GM23338 (cell line): Measurements from ENCODE around the gene MARCHF3. TPM values are rescaled to one million over a fixed set of nuclear protein-coding genes. Genes with fewer than 3 reads are reported as not detected.
A peak's percentile ranks its signal among the peaks of the same experiment; 100 is the strongest.

ENCODE experiments used
- ATAC-seq: fragments of 200-7000 bp; cut with Tn5 transposase; 3 replicates; pipeline ENCODE4 v1.9.1; 2020
- DNase-seq: peaks from one replicate; pipeline ENCODE4 v3.0.0-alpha.2; 2015; ENCODE audit warnings: low spot score
- H2AFZ ChIP-seq: fragments of 200-600 bp; sonication (generic); 2 replicates; pipeline ENCODE4 v1.8.0; 2016; ENCODE audit warnings: antibody characterized with exemption, mild to moderate bottlenecking, moderate library complexity
- H3F3A ChIP-seq: fragments of 200-600 bp; sonication (generic); replicated peaks from 2 replicates; pipeline ENCODE4 v1.8.0; 2017; ENCODE audit warnings: antibody characterized with exemption, mixed run types, low read depth
- H3K27ac ChIP-seq: fragments of 200-600 bp; sonication (generic); 2 replicates; pipeline ENCODE4 v1.6.1; 2016; ENCODE audit warnings: low read depth
- H3K27me3 ChIP-seq: fragments of 200-600 bp; sonication (generic); 2 replicates; pipeline ENCODE4 v1.8.0; 2016; ENCODE audit warnings: mild to moderate bottlenecking, mixed run types, moderate library complexity; ENCODE audit not compliant: insufficient read depth
- H3K36me3 ChIP-seq: fragments of 200-600 bp; sonication (generic); 2 replicates; pipeline ENCODE4 v1.8.0; 2016; ENCODE audit warnings: mild to moderate bottlenecking; ENCODE audit not compliant: insufficient read depth
- H3K4me1 ChIP-seq: fragments of 200-600 bp; sonication (generic); 2 replicates; pipeline ENCODE4 v1.8.0; 2016; ENCODE audit warnings: mild to moderate bottlenecking, moderate library complexity; ENCODE audit not compliant: insufficient read depth
- H3K4me2 ChIP-seq: fragments of 200-600 bp; sonication (generic); 2 replicates; pipeline ENCODE4 v1.7.1; 2017; ENCODE audit warnings: mixed run types
- H3K4me3 ChIP-seq: fragments of 200-600 bp; sonication (generic); 2 replicates; pipeline ENCODE4 v1.6.1; 2016; ENCODE audit warnings: mixed run types
- H3K79me2 ChIP-seq: fragments of 200-600 bp; sonication (generic); replicated peaks from 2 replicates; pipeline ENCODE4 v1.8.0; 2017; ENCODE audit warnings: mild to moderate bottlenecking; ENCODE audit not compliant: insufficient read depth
- H3K9me2 ChIP-seq: fragments of 200-600 bp; sonication (generic); 2 replicates; pipeline ENCODE4 v1.8.0; 2017; ENCODE audit not compliant: insufficient read depth
- H4K20me1 ChIP-seq: fragments of 200-600 bp; sonication (generic); replicated peaks from 2 replicates; pipeline ENCODE4 v1.8.0; 2017; ENCODE audit warnings: mild to moderate bottlenecking; ENCODE audit not compliant: insufficient read depth
- H3K27ac Mint-ChIP-seq: 2 replicates; pipeline ENCODE4 v1.8.0; 2020; ENCODE audit warnings: inconsistent platforms, mild to moderate bottlenecking, moderate library complexity, mixed read lengths
- H3K27me3 Mint-ChIP-seq: 3 replicates; pipeline ENCODE4 v1.8.0; 2022; ENCODE audit warnings: low read depth, mild to moderate bottlenecking, moderate library complexity, mixed read lengths, inconsistent platforms; ENCODE audit not compliant: insufficient read depth, poor library complexity
- H3K36me3 Mint-ChIP-seq: 3 replicates; pipeline ENCODE4 v1.8.0; 2021; ENCODE audit warnings: low read depth, mild to moderate bottlenecking, inconsistent platforms, moderate library complexity, mixed read lengths
- H3K4me1 Mint-ChIP-seq: 3 replicates; pipeline ENCODE4 v1.8.0; 2020; ENCODE audit warnings: mild to moderate bottlenecking, inconsistent platforms, mixed read lengths
- H3K4me3 Mint-ChIP-seq: 3 replicates; pipeline ENCODE4 v1.8.0; 2021; ENCODE audit warnings: moderate library complexity, mild to moderate bottlenecking, inconsistent platforms, mixed read lengths
- H3K9me3 Mint-ChIP-seq: 3 replicates; pipeline ENCODE4 v1.8.0; 2020; ENCODE audit warnings: moderate library complexity, mild to moderate bottlenecking, inconsistent platforms, mixed read lengths
- CREB1 ChIP-seq: fragments of 250-450 bp; sonication (Bioruptor Pico); IDR thresholded peaks from 2 replicates; pipeline ENCODE4 v1.5.0; 2020; ENCODE audit warnings: low read depth, mild to moderate bottlenecking, moderate library complexity
- EZH2 ChIP-seq: fragments of 200-600 bp; sonication (generic); IDR thresholded peaks from one replicate; pipeline ENCODE4 v1.8.0; 2017; ENCODE audit warnings: antibody characterized with exemption, mild to moderate bottlenecking, low read depth; ENCODE audit not compliant: unreplicated experiment
- EZH2phosphoT487 ChIP-seq: fragments of 200-600 bp; sonication (generic); IDR thresholded peaks from one replicate; pipeline ENCODE4 v1.8.1; 2018; ENCODE audit warnings: antibody characterized with exemption; ENCODE audit not compliant: unreplicated experiment
- JUNB ChIP-seq: IDR thresholded peaks from one replicate; pipeline ENCODE4 v1.6.1; 2016; ENCODE audit warnings: antibody characterized with exemption; ENCODE audit not compliant: unreplicated experiment
- NANOG ChIP-seq: IDR thresholded peaks from 2 replicates; pipeline ENCODE4 v1.6.1; 2016; ENCODE audit warnings: antibody characterized with exemption, borderline replicate concordance
- POLR2AphosphoS5 ChIP-seq: IDR thresholded peaks from 2 replicates; pipeline ENCODE4 v1.6.1; 2016; ENCODE audit warnings: antibody characterized with exemption, low read depth
- STAT1 ChIP-seq: IDR thresholded peaks from one replicate; pipeline ENCODE4 v1.6.1; 2016; ENCODE audit warnings: antibody characterized with exemption; ENCODE audit not compliant: unreplicated experiment
- ZNF114 ChIP-seq: fragments of 250-450 bp; sonication (Bioruptor Pico); IDR thresholded peaks from 2 replicates; pipeline ENCODE4 v1.5.0; 2020; ENCODE audit warnings: mild to moderate bottlenecking, moderate library complexity
- ZNF331 ChIP-seq: fragments of 250-450 bp; sonication (Bioruptor Pico); IDR thresholded peaks from 2 replicates; pipeline ENCODE4 v1.5.0; 2020; ENCODE audit warnings: low read depth, mild to moderate bottlenecking, moderate library complexity
- polyA plus RNA-seq: library from polyadenylated mRNA; unstranded; fragments of >200 nt; fragmentation: Nextera tagmentation; extraction: Ambion mirVana; gene quantifications from 2 replicates; pipeline ENCODE4 v1.2.1, GENCODE V29; 2016
- total RNA-seq: library from RNA; depleted of rRNA; stranded (reverse); fragments of >200 nt; shearing (Covaris generic); gene quantifications from 2 replicates; pipeline ENCODE4 v1.2.3, GENCODE V29; 2014
- TF ChIP-seq, protein P1 (sequence below), 2 experiments: fragments of 200-600 bp in 1 of 2; sonication (generic) in 1 of 2; conservative IDR thresholded peaks; 2 replicates each; pipeline versions ENCODE4 v1.5.1 to v1.6.1; 2016 to 2017; ENCODE audit warnings: antibody characterized with exemption in 2 of 2, low read depth in 2 of 2, mild to moderate bottlenecking in 2 of 2, moderate library complexity in 1 of 2
- TF ChIP-seq, protein P2 (sequence below): IDR thresholded peaks from one replicate; pipeline ENCODE4 v1.6.1; 2018; ENCODE audit warnings: antibody characterized with exemption; ENCODE audit not compliant: unreplicated experiment
- TF ChIP-seq, protein P3 (sequence below): IDR thresholded peaks from 2 replicates; pipeline ENCODE4 v1.6.1; 2016; ENCODE audit warnings: antibody characterized with exemption

Gene MARCHF3
- total and polyA plus RNA-seq, 2 experiments from 2014 or later: 7.0 to 12.7 TPM

DNA sequence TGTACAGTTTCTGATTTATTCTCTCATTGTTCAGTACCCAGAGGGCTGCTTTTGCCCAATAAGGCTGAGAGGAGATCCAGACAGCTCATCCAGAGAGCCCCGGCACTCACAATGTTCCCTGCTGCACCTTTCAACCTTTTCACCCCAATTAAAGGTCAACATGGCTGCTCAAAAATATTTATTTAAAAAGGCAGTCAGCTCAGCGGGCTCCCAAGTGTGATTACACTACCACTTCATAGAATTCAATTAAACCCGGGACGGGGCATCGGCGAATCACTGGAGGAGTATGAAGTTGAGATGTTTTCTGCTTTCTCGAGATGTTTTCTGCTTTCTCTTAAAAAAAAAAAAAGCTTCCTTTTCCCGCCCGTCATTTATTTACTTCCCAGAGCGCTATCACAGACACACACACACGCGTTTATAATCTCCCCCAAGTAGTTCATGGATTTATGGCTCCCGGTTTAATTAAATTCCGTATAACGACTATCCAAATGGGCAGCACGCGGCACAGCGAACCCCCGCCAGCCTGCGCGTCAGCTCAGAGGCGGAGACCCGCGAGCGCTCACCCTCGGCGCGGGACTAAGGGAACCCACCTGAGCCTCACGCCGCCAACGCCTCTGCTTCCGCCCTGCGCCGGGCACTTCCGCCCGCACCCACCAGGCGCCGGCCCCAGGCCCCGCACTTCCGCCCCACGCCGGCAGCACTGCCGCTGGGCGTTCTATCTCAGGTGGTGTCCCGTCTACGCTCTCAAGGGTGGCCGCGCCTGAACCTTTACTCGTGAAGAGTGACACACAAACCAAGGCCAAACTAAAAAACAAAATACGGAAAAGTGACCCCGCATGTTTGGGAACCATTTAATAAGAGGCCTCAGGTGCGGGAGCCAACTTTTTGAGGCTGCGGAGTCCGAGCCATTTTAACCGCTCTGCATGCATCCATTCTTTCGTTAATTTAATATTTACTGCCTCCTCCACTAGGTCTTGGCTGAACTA is 42.8 kb upstream of the MARCHF3 start, which contains the start of gene C5orf63:
C5orf63 (minus strand) TSS at position 642 of the 986 bp plus-strand sequence. CDS start 14,507 bp downstream, outside the sequence.
- DNase-seq: peak; percentile 84
- H3K4me2 ChIP-seq: peak within 1 kb of the TSS; percentile 87
- H3K27ac ChIP-seq: no peak within 1 kb of the TSS

DNA sequence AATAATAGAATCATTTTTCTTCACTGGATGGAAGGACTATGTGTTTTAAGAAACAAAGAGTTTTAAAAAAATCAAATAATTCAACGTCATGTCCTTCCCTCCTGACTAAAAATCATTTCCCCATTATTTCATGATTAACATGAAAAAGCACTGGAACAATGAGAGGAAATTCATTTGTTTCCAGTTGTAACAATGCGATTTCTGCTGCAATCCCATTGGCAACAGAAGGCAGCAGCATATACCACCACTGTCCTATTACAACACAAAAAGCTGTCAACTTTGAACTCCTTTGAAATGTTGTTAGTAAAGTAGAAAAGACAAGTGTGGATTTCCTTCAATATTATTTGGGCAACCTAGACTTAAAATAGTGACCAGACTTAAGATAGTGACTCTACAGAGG is 39.9 kb upstream of the MARCHF3 start:
- Mint-ChIP-seq H3K4me1 (peaks cover 34% of the 10 kb centered on the region), H3K4me3 (no peak overlapping the region), H3K36me3 (no peaks in the 10 kb centered on the region), H3K27me3 (peaks cover 5% of the 10 kb centered on the region), H3K9me3 (no peaks in the 10 kb centered on the region), H3K27ac (no peak overlapping the region)
- no peaks in the 10 kb centered on the region for H3K36me3 ChIP-seq
- no peak overlapping the region for H2AFZ ChIP-seq
- ATAC-seq: no peak
- H3K9me2 ChIP-seq: no peaks in the 10 kb centered on the region
- H3K4me2 ChIP-seq: peak overlapping the region; percentile 15; the same call in 1 of the 2 replicates
- no peak for DNase-seq
- H4K20me1 ChIP-seq: no peaks in the 10 kb centered on the region
- peaks cover 31% of the 10 kb centered on the region for H3K4me1 ChIP-seq
- no peaks in the 10 kb centered on the region for H3K27me3 ChIP-seq
- no peak overlapping the region for H3K27ac ChIP-seq
- H3F3A ChIP-seq: no peaks in the 10 kb centered on the region; the same call in 1 of the 2 replicates
- no peak overlapping the region for H3K4me3 ChIP-seq
- no peaks in the 10 kb centered on the region for H3K79me2 ChIP-seq
- TF ChIP-seq EZH2 (no peak), ZNF331 (CRISPR knock-in tag) (no peak), ZNF114 (CRISPR knock-in tag) (no peak), CREB1 (CRISPR knock-in tag) (no peak), STAT1 (no peak), NANOG (no peak), EZH2phosphoT487 (no peak), POLR2AphosphoS5 (no peak)
- TF ChIP-seq, protein P1, sequence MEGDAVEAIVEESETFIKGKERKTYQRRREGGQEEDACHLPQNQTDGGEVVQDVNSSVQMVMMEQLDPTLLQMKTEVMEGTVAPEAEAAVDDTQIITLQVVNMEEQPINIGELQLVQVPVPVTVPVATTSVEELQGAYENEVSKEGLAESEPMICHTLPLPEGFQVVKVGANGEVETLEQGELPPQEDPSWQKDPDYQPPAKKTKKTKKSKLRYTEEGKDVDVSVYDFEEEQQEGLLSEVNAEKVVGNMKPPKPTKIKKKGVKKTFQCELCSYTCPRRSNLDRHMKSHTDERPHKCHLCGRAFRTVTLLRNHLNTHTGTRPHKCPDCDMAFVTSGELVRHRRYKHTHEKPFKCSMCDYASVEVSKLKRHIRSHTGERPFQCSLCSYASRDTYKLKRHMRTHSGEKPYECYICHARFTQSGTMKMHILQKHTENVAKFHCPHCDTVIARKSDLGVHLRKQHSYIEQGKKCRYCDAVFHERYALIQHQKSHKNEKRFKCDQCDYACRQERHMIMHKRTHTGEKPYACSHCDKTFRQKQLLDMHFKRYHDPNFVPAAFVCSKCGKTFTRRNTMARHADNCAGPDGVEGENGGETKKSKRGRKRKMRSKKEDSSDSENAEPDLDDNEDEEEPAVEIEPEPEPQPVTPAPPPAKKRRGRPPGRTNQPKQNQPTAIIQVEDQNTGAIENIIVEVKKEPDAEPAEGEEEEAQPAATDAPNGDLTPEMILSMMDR (conservative IDR thresholded peaks at IDR 0.05; ENCODE audit: low read depth in 2 of 2): no peak
- TF ChIP-seq, protein P2, sequence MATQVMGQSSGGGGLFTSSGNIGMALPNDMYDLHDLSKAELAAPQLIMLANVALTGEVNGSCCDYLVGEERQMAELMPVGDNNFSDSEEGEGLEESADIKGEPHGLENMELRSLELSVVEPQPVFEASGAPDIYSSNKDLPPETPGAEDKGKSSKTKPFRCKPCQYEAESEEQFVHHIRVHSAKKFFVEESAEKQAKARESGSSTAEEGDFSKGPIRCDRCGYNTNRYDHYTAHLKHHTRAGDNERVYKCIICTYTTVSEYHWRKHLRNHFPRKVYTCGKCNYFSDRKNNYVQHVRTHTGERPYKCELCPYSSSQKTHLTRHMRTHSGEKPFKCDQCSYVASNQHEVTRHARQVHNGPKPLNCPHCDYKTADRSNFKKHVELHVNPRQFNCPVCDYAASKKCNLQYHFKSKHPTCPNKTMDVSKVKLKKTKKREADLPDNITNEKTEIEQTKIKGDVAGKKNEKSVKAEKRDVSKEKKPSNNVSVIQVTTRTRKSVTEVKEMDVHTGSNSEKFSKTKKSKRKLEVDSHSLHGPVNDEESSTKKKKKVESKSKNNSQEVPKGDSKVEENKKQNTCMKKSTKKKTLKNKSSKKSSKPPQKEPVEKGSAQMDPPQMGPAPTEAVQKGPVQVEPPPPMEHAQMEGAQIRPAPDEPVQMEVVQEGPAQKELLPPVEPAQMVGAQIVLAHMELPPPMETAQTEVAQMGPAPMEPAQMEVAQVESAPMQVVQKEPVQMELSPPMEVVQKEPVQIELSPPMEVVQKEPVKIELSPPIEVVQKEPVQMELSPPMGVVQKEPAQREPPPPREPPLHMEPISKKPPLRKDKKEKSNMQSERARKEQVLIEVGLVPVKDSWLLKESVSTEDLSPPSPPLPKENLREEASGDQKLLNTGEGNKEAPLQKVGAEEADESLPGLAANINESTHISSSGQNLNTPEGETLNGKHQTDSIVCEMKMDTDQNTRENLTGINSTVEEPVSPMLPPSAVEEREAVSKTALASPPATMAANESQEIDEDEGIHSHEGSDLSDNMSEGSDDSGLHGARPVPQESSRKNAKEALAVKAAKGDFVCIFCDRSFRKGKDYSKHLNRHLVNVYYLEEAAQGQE: no peak
- TF ChIP-seq, protein P3, sequence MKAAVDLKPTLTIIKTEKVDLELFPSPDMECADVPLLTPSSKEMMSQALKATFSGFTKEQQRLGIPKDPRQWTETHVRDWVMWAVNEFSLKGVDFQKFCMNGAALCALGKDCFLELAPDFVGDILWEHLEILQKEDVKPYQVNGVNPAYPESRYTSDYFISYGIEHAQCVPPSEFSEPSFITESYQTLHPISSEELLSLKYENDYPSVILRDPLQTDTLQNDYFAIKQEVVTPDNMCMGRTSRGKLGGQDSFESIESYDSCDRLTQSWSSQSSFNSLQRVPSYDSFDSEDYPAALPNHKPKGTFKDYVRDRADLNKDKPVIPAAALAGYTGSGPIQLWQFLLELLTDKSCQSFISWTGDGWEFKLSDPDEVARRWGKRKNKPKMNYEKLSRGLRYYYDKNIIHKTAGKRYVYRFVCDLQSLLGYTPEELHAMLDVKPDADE: no peak

More for the DNA sequence above, 42.8 kb upstream of the MARCHF3 start, which contains the start of gene C5orf63:
- ATAC-seq: peak; percentile 95
- H3K4me1 Mint-ChIP-seq: peaks cover 53% of the 10 kb centered on the region
- H3K27ac Mint-ChIP-seq: peak within 1 kb of the TSS; percentile 82
- H4K20me1 ChIP-seq: no peaks in the 10 kb centered on the region
- TF ChIP-seq JUNB (no peak), CREB1 (CRISPR knock-in tag) (peak; percentile 10; the same call in 1 of the 2 replicates), EZH2 (no peak), POLR2AphosphoS5 (peak; percentile 66)
- peak within 1 kb of the TSS; percentile 90 for H2AFZ ChIP-seq
- peak within 1 kb of the TSS; percentile 78 for H3K4me3 Mint-ChIP-seq
- H3K36me3 ChIP-seq: no peaks in the 10 kb centered on the region
- peaks cover 5% of the 10 kb centered on the region for H3K27me3 Mint-ChIP-seq
- no peaks in the 10 kb centered on the region; the same call in 1 of the 2 replicates for H3F3A ChIP-seq
- no peaks in the 10 kb centered on the region for H3K9me2 ChIP-seq
- peak within 1 kb of the TSS; percentile 67 for H3K4me3 ChIP-seq
- no peaks in the 10 kb centered on the region for H3K36me3 Mint-ChIP-seq
- H3K4me1 ChIP-seq: peaks cover 56% of the 10 kb centered on the region
- H3K79me2 ChIP-seq: no peaks in the 10 kb centered on the region
- H3K27me3 ChIP-seq: no peaks in the 10 kb centered on the region
- H3K9me3 Mint-ChIP-seq: no peaks in the 10 kb centered on the region
